Adrenal gland (tissue), 5 donors: Measurements from ENCODE around the gene PPM1D.

Source experiments
- CTCF ChIP-seq, 6 experiments: fragments of 450-650 bp in 4 of 6; fragments of 200-600 bp in 2 of 6; sonication (generic) in 1 of 6; IDR thresholded peaks; 1 replicate in 5 of 6; 2 replicates in 1 of 6; pipeline versions ENCODE4 v1.5.1 to v1.8.0; 2016 to 2021; ENCODE audit warnings: antibody characterized with exemption in 6 of 6, mild to moderate bottlenecking in 2 of 6, moderate library complexity in 1 of 6
- POLR2A ChIP-seq, 2 donors: fragments of 450-650 bp; IDR thresholded peaks; one replicate each; pipeline ENCODE4 v1.6.1; 2017; ENCODE audit warnings: antibody characterized with exemption in 2 of 2, mild to moderate bottlenecking in 2 of 2, moderate library complexity in 1 of 2
- donor health status: DM: no; HTN: no; CAD: no.

GRCh38 chr17:60664022-60664421 is 64.0 kb downstream of the PPM1D start:
- TF ChIP-seq POLR2A (IDR thresholded peaks at IDR 0.05) (no peak), CTCF (IDR thresholded peaks at IDR 0.05) (no peak)
